Right lobe of liver (tissue), 4 donors: ENCODE data around the gene IPMK.

Experiments
- POLR2A ChIP-seq: fragments of 450-650 bp; IDR thresholded peaks from one replicate; pipeline ENCODE4 v1.6.1; 2017; ENCODE audit warnings: antibody characterized with exemption, mild to moderate bottlenecking
- TF ChIP-seq, protein P1 (sequence below), 4 donors: fragments of 200-600 bp in 3 of 4; fragments of 450-650 bp in 1 of 4; IDR thresholded peaks; one replicate each; pipeline versions ENCODE4 v1.5.1 to v1.8.0; 2016 to 2022; ENCODE audit warnings: antibody characterized with exemption in 4 of 4, mild to moderate bottlenecking in 2 of 4
- donor health status: DM: no; HTN: no; CAD: no.
- donor health status: DM: no; HTN: no; CAD: no.
- donor health status: DM: no; HTN: yes; CAD: no.

DNA sequence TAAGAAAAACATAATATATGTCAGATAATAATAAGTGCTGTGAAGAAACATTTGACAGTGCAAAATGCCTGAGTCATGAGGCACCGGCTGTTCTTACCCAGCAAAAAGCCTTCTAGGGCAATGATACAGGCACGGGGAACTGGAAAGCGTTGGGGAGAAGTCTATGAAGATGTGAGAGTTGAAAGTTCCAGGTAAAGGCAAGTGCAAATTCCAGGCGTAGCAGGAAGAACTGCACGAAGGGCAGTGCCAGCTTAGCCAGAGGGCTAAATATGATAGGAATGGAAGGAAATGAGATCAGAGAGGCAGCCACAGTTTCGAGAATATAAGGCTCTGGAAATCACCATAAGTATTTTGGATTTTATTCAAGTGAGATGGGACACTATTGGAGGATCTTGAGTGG lies 87.0 kb downstream of the IPMK start:
- TF ChIP-seq, protein P1, sequence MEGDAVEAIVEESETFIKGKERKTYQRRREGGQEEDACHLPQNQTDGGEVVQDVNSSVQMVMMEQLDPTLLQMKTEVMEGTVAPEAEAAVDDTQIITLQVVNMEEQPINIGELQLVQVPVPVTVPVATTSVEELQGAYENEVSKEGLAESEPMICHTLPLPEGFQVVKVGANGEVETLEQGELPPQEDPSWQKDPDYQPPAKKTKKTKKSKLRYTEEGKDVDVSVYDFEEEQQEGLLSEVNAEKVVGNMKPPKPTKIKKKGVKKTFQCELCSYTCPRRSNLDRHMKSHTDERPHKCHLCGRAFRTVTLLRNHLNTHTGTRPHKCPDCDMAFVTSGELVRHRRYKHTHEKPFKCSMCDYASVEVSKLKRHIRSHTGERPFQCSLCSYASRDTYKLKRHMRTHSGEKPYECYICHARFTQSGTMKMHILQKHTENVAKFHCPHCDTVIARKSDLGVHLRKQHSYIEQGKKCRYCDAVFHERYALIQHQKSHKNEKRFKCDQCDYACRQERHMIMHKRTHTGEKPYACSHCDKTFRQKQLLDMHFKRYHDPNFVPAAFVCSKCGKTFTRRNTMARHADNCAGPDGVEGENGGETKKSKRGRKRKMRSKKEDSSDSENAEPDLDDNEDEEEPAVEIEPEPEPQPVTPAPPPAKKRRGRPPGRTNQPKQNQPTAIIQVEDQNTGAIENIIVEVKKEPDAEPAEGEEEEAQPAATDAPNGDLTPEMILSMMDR (IDR thresholded peaks at IDR 0.05), result no peak
- no peak for TF ChIP-seq POLR2A
